ENCODE results near the gene SYT3.
A peak's percentile ranks its signal among the peaks of the same experiment; 100 is the strongest.
"Not testable (repeated sequence)": the region's sequence is repeated elsewhere in the genome, so short reads cannot be mapped to it uniquely, and the experiment has no call there.

SYT3 gene

GRCh38 chr19:50636317-50637085 lies 3.2 kb downstream of the SYT3 start:
- no peak for DNase-seq

GRCh38 chr19:50633973-50634372 lies 5.7 kb downstream of the SYT3 start:
- no peak for DNase-seq

- no peak for DNase-seq
These were observed 6.3 kb downstream of the SYT3 start for GRCh38 chr19:50633359-50633758.

- no peak for DNase-seq
These were observed 7.4 kb downstream of the SYT3 start for GRCh38 chr19:50632151-50632835.

- DNase-seq = no peak
These were observed 9.9 kb downstream of the SYT3 start for GRCh38 chr19:50629801-50630200.

- DNase-seq = no peak
These were observed 10.5 kb downstream of the SYT3 start for GRCh38 chr19:50629194-50629593.

GRCh38 chr19:50628551-50628950 lies 11.1 kb downstream of the SYT3 start:
- no peak for DNase-seq

GRCh38 chr19:50628146-50628545 lies 11.5 kb downstream of the SYT3 start:
- no peak for DNase-seq

GRCh38 chr19:50626795-50627194 lies 12.9 kb downstream of the SYT3 start:
- no peak for DNase-seq

GRCh38 chr19:50626011-50626410 lies 13.7 kb downstream of the SYT3 start:
- DNase-seq = no peak

- DNase-seq = no peak
These were observed 14.6 kb downstream of the SYT3 start for GRCh38 chr19:50624949-50625600.

- not testable (repeated sequence) for DNase-seq
These were observed 19.2 kb downstream of the SYT3 start for GRCh38 chr19:50620394-50620906.

GRCh38 chr19:50619184-50619583 lies 20.5 kb downstream of the SYT3 start:
- DNase-seq = not testable (repeated sequence)

- not testable (repeated sequence) for DNase-seq
These were observed 21.3 kb downstream of the SYT3 start for GRCh38 chr19:50618379-50618778.

GRCh38 chr19:50612504-50613404 lies 26.9 kb downstream of the SYT3 start:
- not testable (repeated sequence) for DNase-seq

GRCh38 chr19:50607874-50608785 lies 31.6 kb downstream of the SYT3 start:
- DNase-seq = peak; percentile 95

GRCh38 chr19:50607388-50607787 lies 32.3 kb downstream of the SYT3 start:
- no peak for DNase-seq

- DNase-seq = not testable (repeated sequence)
These were observed 33.4 kb downstream of the SYT3 start for GRCh38 chr19:50606059-50606836.

GRCh38 chr19:50604264-50605073 lies 35.2 kb downstream of the SYT3 start:
- not testable (repeated sequence) for DNase-seq

GRCh38 chr19:50602935-50603334 lies 36.7 kb downstream of the SYT3 start:
- DNase-seq = no peak
